ENCODE measurements around the gene KRT86. TPM values are rescaled to one million over a fixed set of nuclear protein-coding genes. Genes with fewer than 3 reads are reported as not detected.
"Not testable (repeated sequence)": the region's sequence is repeated elsewhere in the genome, so short reads cannot be mapped to it uniquely, and the experiment has no call there.

Gene KRT86
- total RNA-seq, 2 donors from 2014 or later = not detected

DNA sequence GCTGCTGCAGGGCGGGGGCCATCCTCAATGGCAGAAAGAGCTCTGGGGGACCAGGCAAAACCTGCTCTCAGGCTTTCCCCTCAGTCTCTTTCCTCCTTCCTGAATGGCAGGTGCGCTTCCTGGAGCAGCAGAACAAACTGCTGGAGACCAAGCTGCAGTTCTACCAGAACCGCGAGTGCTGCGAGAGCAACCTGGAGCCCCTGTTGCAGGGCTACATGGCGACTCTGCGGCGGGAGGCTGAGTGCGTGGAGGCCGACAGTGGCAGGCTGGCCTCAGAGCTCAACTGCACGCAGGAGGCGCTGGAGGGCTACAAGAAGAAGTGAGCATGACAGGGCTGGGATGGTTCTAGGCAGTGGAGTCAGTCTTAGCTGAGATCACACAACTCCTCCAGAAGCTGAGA is 69.7 kb downstream of the KRT86 start:
- no peak for DNase-seq
- Mint-ChIP-seq H3K27me3 (ENCODE audit: insufficient read depth) (peaks cover 4% of the 10 kb centered on the region), H3K4me1 (peaks cover 4% of the 10 kb centered on the region), H3K36me3 (ENCODE audit: low read depth) (no peaks in the 10 kb centered on the region), H3K9me3 (peaks cover 7% of the 10 kb centered on the region), H3K4me3 (no peak overlapping the region), H3K27ac (no peak overlapping the region)
- Histone ChIP-seq H3K4me3 (ENCODE audit: low read length) (no peak overlapping the region), H3K9me3 (ENCODE audit: control insufficient read depth, low read length) (peaks cover 7% of the 10 kb centered on the region), H3K4me1 (ENCODE audit: control insufficient read depth, insufficient read depth, low read length) (no peaks in the 10 kb centered on the region), H3K36me3 (ENCODE audit: control insufficient read depth, insufficient read depth, low read length) (no peaks in the 10 kb centered on the region), H3K27ac (ENCODE audit: low read depth, low read length) (no peak overlapping the region), H3K9ac (ENCODE audit: extremely low read depth, low read length, poor library complexity, severe bottlenecking) (no peak overlapping the region), H3K27me3 (ENCODE audit: control insufficient read depth, insufficient read depth, low read length, poor library complexity, severe bottlenecking) (no peaks in the 10 kb centered on the region)
- 90 to 100% methylated on average over 1 to 12 of the region's 12 CpGs for WGBS, 2 experiments (ENCODE audit: insufficient coverage in 1 of 2, insufficient read length in 1 of 2)
- TF ChIP-seq, protein P1, sequence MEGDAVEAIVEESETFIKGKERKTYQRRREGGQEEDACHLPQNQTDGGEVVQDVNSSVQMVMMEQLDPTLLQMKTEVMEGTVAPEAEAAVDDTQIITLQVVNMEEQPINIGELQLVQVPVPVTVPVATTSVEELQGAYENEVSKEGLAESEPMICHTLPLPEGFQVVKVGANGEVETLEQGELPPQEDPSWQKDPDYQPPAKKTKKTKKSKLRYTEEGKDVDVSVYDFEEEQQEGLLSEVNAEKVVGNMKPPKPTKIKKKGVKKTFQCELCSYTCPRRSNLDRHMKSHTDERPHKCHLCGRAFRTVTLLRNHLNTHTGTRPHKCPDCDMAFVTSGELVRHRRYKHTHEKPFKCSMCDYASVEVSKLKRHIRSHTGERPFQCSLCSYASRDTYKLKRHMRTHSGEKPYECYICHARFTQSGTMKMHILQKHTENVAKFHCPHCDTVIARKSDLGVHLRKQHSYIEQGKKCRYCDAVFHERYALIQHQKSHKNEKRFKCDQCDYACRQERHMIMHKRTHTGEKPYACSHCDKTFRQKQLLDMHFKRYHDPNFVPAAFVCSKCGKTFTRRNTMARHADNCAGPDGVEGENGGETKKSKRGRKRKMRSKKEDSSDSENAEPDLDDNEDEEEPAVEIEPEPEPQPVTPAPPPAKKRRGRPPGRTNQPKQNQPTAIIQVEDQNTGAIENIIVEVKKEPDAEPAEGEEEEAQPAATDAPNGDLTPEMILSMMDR (conservative IDR thresholded peaks at IDR 0.05) = no peak

DNA sequence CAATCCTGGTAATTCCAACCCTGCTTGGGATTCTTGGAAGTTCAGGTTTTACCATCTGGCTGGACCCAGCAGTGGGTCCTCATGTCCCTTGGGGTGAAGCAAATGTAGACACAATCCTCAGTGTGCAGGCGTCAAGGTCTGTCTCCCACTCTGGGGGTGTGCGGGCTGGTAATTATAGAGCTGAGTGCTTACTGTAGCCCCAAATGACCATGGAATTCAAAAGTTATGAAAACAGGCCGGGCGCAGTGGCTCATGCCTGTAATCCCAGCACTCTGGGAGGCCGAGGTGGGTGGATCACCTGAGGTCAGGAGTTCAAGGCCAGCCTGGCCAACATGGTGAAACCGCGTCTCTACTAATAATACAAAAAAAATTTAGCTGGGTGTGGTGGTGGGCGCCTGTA is 70.6 kb downstream of the KRT86 start:
- H3K9me3 Mint-ChIP-seq; H3K9me3 ChIP-seq (ENCODE audit: control insufficient read depth, low read length); H3K36me3 Mint-ChIP-seq (ENCODE audit: low read depth); H3K4me1 Mint-ChIP-seq; H3K27me3 Mint-ChIP-seq (ENCODE audit: insufficient read depth); H3K4me1 ChIP-seq (ENCODE audit: control insufficient read depth, insufficient read depth, low read length); H3K36me3 ChIP-seq (ENCODE audit: control insufficient read depth, insufficient read depth, low read length); H3K9ac ChIP-seq (ENCODE audit: extremely low read depth, low read length, poor library complexity, severe bottlenecking); DNase-seq; H3K27ac ChIP-seq (ENCODE audit: low read depth, low read length); H3K27me3 ChIP-seq (ENCODE audit: control insufficient read depth, insufficient read depth, low read length, poor library complexity, severe bottlenecking); H3K4me3 Mint-ChIP-seq; H3K27ac Mint-ChIP-seq; H3K4me3 ChIP-seq (ENCODE audit: low read length): not testable (repeated sequence)
- 94 to 100% methylated on average over 3 to 5 of the region's 8 CpGs for WGBS, 2 experiments (ENCODE audit: insufficient coverage in 1 of 2, insufficient read length in 1 of 2)

DNA sequence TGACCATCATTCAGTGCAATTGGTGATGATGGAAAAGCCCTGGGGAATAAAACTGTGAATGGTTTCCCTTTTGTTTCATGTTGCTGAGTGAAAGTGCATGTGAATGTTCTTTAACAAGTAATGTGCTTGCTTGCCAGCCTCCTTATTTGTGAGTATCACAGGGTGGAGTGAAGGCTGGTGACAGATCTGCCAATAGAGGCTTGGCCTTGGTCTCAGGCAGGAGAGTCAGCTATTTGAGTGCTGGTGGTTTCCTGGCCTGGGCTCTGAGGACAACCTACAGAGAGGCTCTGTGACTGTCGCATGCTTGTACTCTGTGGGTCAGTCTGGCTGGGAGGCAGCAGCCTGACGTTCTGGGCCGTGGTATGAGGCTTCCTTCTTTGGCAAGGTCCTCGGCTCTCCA is 72.1 kb downstream of the KRT86 start:
- Histone ChIP-seq H3K4me3 (ENCODE audit: low read length) (no peak overlapping the region), H3K9me3 (ENCODE audit: control insufficient read depth, low read length) (peaks cover 7% of the 10 kb centered on the region), H3K36me3 (ENCODE audit: control insufficient read depth, insufficient read depth, low read length) (no peaks in the 10 kb centered on the region), H3K27ac (ENCODE audit: low read depth, low read length) (no peak overlapping the region), H3K4me1 (ENCODE audit: control insufficient read depth, insufficient read depth, low read length) (no peaks in the 10 kb centered on the region), H3K9ac (ENCODE audit: extremely low read depth, low read length, poor library complexity, severe bottlenecking) (no peak overlapping the region), H3K27me3 (ENCODE audit: control insufficient read depth, insufficient read depth, low read length, poor library complexity, severe bottlenecking) (no peaks in the 10 kb centered on the region)
- Mint-ChIP-seq H3K27me3 (ENCODE audit: insufficient read depth) (peaks cover 4% of the 10 kb centered on the region), H3K27ac (no peak overlapping the region), H3K9me3 (peaks cover 7% of the 10 kb centered on the region), H3K36me3 (ENCODE audit: low read depth) (no peaks in the 10 kb centered on the region), H3K4me3 (no peak overlapping the region), H3K4me1 (peaks cover 4% of the 10 kb centered on the region)
- 0 to 60% methylated on average over 1 to 4 of the region's 4 CpGs for WGBS, 2 experiments (ENCODE audit: insufficient coverage in 1 of 2, insufficient read length in 1 of 2)
- TF ChIP-seq, protein P1 (conservative IDR thresholded peaks at IDR 0.05) = no peak
- DNase-seq = no peak

DNA sequence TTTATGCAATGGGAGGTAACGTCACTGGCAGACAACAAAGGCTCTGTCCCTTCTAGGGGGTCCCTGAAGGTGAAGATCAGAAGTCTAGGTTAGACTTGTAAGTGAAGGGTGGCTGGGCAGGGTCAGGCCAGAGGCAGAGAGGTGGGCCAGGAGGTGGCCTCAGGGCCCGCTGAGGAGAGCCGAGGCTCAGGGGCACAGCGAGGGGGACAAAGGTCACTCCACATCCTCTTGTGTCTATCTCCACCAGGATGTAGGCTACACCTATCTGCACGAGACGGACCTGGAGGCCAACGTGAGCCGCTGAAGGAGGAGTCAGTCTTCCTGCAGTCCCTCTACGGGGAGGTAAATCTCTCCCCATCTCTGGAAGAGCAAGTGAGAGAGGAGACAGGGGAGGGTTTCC is 72.6 kb downstream of the KRT86 start:
- Mint-ChIP-seq H3K27me3 (ENCODE audit: insufficient read depth) (peaks cover 1% of the 10 kb centered on the region), H3K27ac (no peak overlapping the region), H3K4me3 (no peak overlapping the region), H3K4me1 (peaks cover 4% of the 10 kb centered on the region), H3K9me3 (peaks cover 7% of the 10 kb centered on the region), H3K36me3 (ENCODE audit: low read depth) (no peaks in the 10 kb centered on the region)
- TF ChIP-seq, protein P1 (conservative IDR thresholded peaks at IDR 0.05) = no peak
- 79 to 83% methylated on average over 1 to 9 of the region's 9 CpGs for WGBS, 2 experiments (ENCODE audit: insufficient coverage in 1 of 2, insufficient read length in 1 of 2)
- Histone ChIP-seq H3K27me3 (ENCODE audit: control insufficient read depth, insufficient read depth, low read length, poor library complexity, severe bottlenecking) (no peaks in the 10 kb centered on the region), H3K36me3 (ENCODE audit: control insufficient read depth, insufficient read depth, low read length) (no peaks in the 10 kb centered on the region), H3K4me3 (ENCODE audit: low read length) (no peak overlapping the region), H3K9me3 (ENCODE audit: control insufficient read depth, low read length) (peaks cover 7% of the 10 kb centered on the region), H3K4me1 (ENCODE audit: control insufficient read depth, insufficient read depth, low read length) (no peaks in the 10 kb centered on the region), H3K9ac (ENCODE audit: extremely low read depth, low read length, poor library complexity, severe bottlenecking) (no peak overlapping the region), H3K27ac (ENCODE audit: low read depth, low read length) (no peak overlapping the region)
- no peak for DNase-seq

Measured in endodermal cell (in vitro differentiated cells).